Vagina (tissue), 2 donors: Measurements from ENCODE around the gene CAMK2N2. TPM values are rescaled to one million over a fixed set of nuclear protein-coding genes. Genes with fewer than 3 reads are reported as not detected.

Experiments used
- DNase-seq, 2 donors: peaks; one replicate each; pipeline ENCODE4 v3.0.0-alpha.2; 2017; ENCODE audit errors: extremely low spot score in 2 of 2
- H3K27ac ChIP-seq: fragments of 200-600 bp; sonication (generic); one replicate; pipeline ENCODE4 v1.5.1; 2019
- H3K27me3 ChIP-seq: fragments of 200-600 bp; sonication (generic); one replicate; pipeline ENCODE4 v1.5.1; 2019
- H3K36me3 ChIP-seq, 2 donors: fragments of 200-600 bp; sonication (generic); one replicate each; pipeline ENCODE4 v1.5.1; 2017 to 2019
- H3K4me1 ChIP-seq: fragments of 200-600 bp; sonication (generic); one replicate; pipeline ENCODE4 v1.5.1; 2019
- H3K4me3 ChIP-seq, 2 donors: fragments of 200-600 bp; sonication (generic); 1 replicate in 1 of 2; 2 replicates in 1 of 2; pipeline ENCODE4 v1.5.1; 2016 to 2019
- H3K9me3 ChIP-seq: fragments of 200-600 bp; sonication (generic); one replicate; pipeline ENCODE4 v1.5.1; 2019
- POLR2A ChIP-seq, 2 donors: fragments of 450-650 bp; IDR thresholded peaks; one replicate each; pipeline ENCODE4 v1.6.1; 2017; ENCODE audit warnings: antibody characterized with exemption in 2 of 2, mild to moderate bottlenecking in 2 of 2, moderate library complexity in 2 of 2
- POLR2AphosphoS5 ChIP-seq, 2 donors: sonication (generic); formaldehyde crosslinking; IDR thresholded peaks; one replicate each; pipeline ENCODE4 v1.9.0; 2017; ENCODE audit warnings: antibody characterized with exemption in 2 of 2, mild to moderate bottlenecking in 2 of 2, low read depth in 1 of 2; ENCODE audit not compliant: insufficient read depth in 1 of 2
- intact Hi-C: fragments of 100-400 bp; cut with DNase I; formaldehyde crosslinking; loops from one replicate; pipeline ENCODE4 v1.15.1; 2023
- total RNA-seq: library from RNA; depleted of rRNA; stranded (reverse); fragments of >200 nt; gene quantifications from one replicate; pipeline ENCODE4 v1.2.3, GENCODE V29; 2016
- TF ChIP-seq, protein P1 (sequence below), 3 experiments: fragments of 450-650 bp in 2 of 3; fragments of 200-600 bp in 1 of 3; sonication (generic) in 1 of 3; IDR thresholded peaks; one replicate each; pipeline ENCODE4 v1.5.1; 2017 to 2019; ENCODE audit warnings: antibody characterized with exemption in 3 of 3, mild to moderate bottlenecking in 2 of 3, moderate library complexity in 2 of 3

Gene CAMK2N2
- total RNA-seq, 1 donor from 2014 or later = not detected

DNA sequence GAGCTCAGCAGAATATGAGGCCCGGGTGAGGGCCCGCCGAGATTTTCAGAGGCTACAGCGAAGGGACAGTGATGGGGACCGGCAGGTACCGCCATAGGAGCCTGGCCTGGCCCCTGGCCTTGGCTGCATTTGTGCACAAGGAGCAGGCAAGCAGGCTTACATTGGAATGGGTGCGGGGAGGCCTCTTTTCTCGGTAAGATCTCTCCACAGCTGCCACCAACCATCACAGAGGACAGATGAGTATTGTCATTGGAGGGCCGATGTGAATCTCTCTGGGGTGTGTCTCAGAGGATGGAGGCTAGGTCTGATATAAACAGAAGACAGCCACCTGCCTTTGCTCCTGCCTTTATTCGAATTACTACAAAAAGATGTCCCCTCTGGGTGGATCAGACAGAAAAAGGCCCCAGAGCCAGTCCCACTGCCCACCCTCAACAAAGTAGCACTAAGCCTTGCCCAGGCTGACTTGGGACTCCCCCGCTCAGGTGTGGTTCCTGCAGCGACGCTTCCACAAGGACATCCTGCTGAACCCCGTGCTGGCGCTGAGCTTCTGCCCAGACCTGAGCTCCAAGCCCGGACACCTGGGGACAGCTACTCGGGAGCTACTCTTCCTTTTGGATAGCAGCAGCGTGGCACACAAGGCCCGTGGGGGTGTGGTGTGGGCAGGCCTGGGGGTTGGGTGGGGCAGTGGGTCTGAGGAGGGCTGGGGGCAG lies 26.5 kb downstream of the CAMK2N2 start:
- DNase-seq = no peak
- TF ChIP-seq, protein P1, sequence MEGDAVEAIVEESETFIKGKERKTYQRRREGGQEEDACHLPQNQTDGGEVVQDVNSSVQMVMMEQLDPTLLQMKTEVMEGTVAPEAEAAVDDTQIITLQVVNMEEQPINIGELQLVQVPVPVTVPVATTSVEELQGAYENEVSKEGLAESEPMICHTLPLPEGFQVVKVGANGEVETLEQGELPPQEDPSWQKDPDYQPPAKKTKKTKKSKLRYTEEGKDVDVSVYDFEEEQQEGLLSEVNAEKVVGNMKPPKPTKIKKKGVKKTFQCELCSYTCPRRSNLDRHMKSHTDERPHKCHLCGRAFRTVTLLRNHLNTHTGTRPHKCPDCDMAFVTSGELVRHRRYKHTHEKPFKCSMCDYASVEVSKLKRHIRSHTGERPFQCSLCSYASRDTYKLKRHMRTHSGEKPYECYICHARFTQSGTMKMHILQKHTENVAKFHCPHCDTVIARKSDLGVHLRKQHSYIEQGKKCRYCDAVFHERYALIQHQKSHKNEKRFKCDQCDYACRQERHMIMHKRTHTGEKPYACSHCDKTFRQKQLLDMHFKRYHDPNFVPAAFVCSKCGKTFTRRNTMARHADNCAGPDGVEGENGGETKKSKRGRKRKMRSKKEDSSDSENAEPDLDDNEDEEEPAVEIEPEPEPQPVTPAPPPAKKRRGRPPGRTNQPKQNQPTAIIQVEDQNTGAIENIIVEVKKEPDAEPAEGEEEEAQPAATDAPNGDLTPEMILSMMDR (IDR thresholded peaks at IDR 0.05) = no peak
- no peak for TF ChIP-seq POLR2AphosphoS5 (IDR thresholded peaks at IDR 0.05; ENCODE audit: insufficient read depth in 1 of 2, low read depth in 1 of 2)
- no peak for TF ChIP-seq POLR2A (IDR thresholded peaks at IDR 0.05)
- H3K27ac ChIP-seq = no peak overlapping the region
- peaks cover 13% of the 10 kb centered on the region for H3K27me3 ChIP-seq
- intact Hi-C loops = no loop called here
- no peaks in the 10 kb centered on the region for H3K36me3 ChIP-seq
- H3K4me3 ChIP-seq = no peak overlapping the region
- peaks cover 6% of the 10 kb centered on the region for H3K4me1 ChIP-seq
- H3K9me3 ChIP-seq = no peaks in the 10 kb centered on the region

DNA sequence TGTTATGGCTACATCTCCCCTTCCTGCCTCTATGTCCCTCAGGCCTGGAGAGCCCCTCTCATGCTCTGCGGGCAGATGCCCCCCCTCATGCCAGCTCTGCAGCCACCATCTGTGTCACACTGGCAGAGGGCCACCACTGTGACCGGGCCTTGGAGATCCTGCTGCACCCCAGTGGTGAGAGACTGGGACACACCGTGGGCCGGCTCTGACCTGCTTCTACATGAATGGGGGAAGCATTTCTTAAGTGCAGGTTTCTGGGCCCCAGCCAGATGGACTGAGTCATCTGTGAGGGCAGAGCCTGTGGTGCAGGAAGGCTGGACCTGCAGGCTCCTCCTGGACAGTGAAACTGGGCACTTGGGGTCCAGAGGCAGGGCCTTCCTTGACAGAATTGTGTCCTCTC lies 27.1 kb downstream of the CAMK2N2 start:
- H3K4me1 ChIP-seq = peaks cover 12% of the 10 kb centered on the region
- DNase-seq = no peak
- H3K36me3 ChIP-seq = no peaks in the 10 kb centered on the region
- TF ChIP-seq POLR2A (IDR thresholded peaks at IDR 0.05) (no peak), POLR2AphosphoS5 (IDR thresholded peaks at IDR 0.05; ENCODE audit: insufficient read depth in 1 of 2, low read depth in 1 of 2) (no peak)
- TF ChIP-seq, protein P1 (IDR thresholded peaks at IDR 0.05) = no peak
- no peak overlapping the region for H3K4me3 ChIP-seq
- no peaks in the 10 kb centered on the region for H3K9me3 ChIP-seq
- H3K27ac ChIP-seq = no peak overlapping the region
- intact Hi-C loops = no loop called here
- H3K27me3 ChIP-seq = peaks cover 19% of the 10 kb centered on the region

DNA sequence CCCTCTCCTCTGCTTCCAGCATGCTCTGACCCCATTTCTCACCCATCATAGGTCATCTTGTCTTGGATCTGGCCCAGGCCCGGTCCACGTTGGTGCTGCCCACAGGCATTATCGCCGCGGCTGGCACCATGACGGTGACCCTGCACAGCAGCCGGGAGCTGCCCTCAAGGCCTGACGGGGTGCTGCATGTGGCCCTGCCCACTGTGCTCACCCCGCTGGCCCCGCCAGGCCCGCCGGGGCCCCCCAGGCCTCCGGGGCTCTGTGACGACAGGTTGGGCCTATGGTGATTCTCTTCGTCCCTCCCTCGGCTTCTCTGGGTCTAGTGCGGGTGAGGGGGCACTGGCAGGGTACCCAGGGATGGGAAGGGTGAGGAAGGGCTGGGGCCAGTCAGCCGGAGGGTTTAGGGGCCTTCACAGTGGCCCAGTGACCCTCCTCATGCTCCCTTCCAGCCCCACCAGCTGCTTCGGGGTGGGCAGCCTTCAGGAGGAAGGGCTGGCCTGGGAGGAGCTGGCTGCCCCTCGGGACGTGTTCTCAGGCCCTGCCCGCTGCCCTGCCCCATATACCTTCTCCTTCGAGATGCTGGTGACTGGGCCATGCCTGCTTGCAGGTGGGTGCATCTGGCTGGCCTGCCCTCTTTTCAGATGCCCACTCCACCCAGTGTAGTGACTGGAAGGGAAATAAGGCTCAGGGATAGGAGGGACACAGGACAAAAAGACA lies 28.1 kb downstream of the CAMK2N2 start:
- Histone ChIP-seq H3K9me3 (no peaks in the 10 kb centered on the region), H3K4me3 (no peak overlapping the region), H3K4me1 (peaks cover 19% of the 10 kb centered on the region), H3K27me3 (peaks cover 23% of the 10 kb centered on the region), H3K27ac (no peak overlapping the region), H3K36me3 (no peaks in the 10 kb centered on the region)
- intact Hi-C loops = no loop called here
- no peak for DNase-seq
- TF ChIP-seq, protein P1 (IDR thresholded peaks at IDR 0.05) = no peak

DNA sequence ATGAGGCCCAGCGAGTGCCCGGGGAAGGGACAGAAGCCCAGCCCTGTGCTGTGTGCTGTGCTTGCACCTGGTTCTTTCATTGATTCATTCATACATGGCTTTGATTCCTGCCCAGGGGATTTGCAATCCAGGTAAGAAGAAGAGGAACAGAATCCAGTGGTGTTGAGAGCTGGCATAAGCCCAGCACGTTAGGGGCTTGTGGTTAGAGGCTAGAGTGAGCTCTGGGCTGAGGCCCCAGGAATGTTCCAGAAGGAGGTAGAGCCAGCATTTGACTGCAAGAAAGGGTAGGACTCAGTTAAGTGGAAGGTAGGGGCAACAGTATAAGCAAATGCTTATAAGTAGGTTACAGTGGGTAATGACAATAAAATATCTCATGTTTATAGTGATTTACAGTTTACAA lies 29.7 kb downstream of the CAMK2N2 start:
- H3K4me3 ChIP-seq = no peak overlapping the region
- no peaks in the 10 kb centered on the region for H3K9me3 ChIP-seq
- H3K36me3 ChIP-seq = no peaks in the 10 kb centered on the region
- no peak for DNase-seq
- TF ChIP-seq, protein P1 (IDR thresholded peaks at IDR 0.05) = no peak
- TF ChIP-seq POLR2A (IDR thresholded peaks at IDR 0.05) (no peak), POLR2AphosphoS5 (IDR thresholded peaks at IDR 0.05; ENCODE audit: insufficient read depth in 1 of 2, low read depth in 1 of 2) (no peak)
- intact Hi-C loops = no loop called here
- peaks cover 19% of the 10 kb centered on the region for H3K4me1 ChIP-seq
- peaks cover 23% of the 10 kb centered on the region for H3K27me3 ChIP-seq
- H3K27ac ChIP-seq = no peak overlapping the region
